LoVo (cell line): Measurements from ENCODE around the gene OSBPL3.

Experiments used
- DNase-seq: peaks from one replicate; pipeline ENCODE4 v3.0.0-alpha.2; 2016; ENCODE audit warnings: low spot score

OSBPL3 gene

GRCh38 chr7:24863626-24864025 lies 116.4 kb downstream of the OSBPL3 start:
- no peak for DNase-seq

- DNase-seq = no peak
These were observed 117.5 kb downstream of the OSBPL3 start for GRCh38 chr7:24862461-24862860.

- no peak for DNase-seq
These were observed 118.6 kb downstream of the OSBPL3 start for GRCh38 chr7:24861336-24861735.

DNA sequence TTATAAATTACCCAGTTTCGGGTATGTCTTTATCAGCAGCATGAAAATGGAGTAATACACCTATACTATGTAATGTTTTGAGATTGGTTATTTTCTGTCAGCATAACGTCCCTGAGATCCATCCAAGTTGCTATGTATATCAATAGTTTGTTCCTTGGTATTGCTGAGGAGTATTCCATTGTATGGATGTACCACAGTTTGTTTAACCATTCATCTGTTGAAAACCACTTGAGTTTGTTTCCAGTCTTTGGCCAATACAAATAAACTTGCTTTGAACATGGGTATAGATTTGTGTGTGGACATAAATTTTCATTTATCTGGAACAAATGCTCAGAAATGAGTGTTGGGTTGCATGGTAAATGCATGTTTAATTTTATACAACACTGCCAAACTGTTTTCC lies 119.4 kb downstream of the OSBPL3 start:
- DNase-seq = no peak

DNA sequence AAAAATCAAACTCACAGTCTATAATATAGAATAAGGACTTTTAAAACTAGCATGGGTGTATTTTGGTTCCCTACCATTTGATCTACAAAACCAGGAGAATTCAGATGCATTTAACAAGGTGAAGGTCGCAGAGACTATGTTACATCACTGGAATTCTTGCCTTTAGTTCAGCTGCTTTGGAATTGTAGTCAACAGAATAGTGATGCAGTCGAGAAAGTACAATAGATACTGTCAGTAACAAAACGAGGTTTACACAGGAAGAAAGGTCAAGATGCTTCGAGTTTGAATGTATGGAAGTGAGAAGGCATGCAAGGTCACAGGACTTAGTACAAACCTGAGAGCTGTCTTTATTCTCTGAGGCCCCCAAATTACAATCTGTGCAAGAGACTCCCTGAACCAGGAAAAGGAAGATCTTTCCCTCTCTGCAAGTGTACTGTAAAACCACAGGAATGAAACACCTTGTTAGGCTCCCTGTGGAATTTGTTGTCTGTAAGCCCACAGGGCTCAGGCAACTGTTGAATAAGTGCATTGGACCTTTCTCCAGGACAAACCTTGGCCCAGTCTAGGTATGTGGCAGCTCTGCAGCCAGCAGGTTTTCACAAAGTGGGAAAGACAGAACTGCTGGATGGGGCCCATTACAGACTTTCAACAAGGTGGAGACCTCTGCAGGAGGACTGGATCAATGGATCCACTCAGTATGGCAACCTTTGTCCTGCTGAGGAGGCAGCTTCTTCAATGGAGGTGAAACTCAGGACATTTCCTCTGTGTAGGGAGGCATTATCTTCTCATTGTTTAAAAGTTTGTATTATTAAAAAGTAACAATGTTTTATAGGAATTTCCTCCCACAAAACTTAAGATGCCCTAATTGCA lies 121.6 kb downstream of the OSBPL3 start:
- DNase-seq = no peak

- no peak for DNase-seq
These were observed 122.4 kb downstream of the OSBPL3 start for GRCh38 chr7:24857623-24858022.

DNA sequence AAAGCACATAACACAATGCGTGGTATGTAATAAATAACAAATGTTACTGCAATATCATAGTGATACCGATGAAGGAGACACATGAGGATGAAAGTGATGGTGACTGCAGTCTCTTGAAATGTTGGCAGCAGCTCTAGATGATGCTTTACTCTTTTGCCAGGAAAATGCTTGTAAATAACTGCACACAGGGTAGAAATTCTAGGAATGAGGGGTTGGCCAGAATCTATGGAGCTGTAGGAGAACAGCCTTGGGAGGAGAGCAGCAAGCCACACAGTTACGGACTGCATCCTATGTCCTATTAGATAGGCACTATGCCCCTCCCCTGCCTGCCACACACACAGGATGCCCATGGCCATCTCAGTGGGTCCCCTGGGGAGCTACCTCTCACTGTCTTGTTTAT lies 125.1 kb downstream of the OSBPL3 start:
- DNase-seq = peak; percentile 47

DNA sequence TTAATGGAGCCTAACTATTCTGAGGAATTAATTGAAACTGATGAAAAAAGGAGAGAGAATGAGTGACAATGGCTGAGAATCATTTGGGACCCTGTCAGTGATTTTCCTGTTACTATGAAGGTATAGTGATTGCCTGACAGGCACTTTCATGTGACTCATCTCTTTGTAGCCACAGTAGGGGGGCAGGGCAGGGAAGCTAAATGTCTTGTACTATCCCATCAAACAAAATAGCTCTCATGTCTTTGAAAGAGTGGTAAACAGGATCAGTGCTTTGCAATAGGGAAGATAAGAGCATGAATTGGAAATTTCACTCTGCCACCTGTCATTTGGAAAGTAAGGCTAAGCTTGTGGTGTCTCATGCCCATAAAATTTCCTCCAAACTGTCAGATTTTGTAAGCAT lies 128.2 kb downstream of the OSBPL3 start:
- DNase-seq = peak; percentile 17

DNA sequence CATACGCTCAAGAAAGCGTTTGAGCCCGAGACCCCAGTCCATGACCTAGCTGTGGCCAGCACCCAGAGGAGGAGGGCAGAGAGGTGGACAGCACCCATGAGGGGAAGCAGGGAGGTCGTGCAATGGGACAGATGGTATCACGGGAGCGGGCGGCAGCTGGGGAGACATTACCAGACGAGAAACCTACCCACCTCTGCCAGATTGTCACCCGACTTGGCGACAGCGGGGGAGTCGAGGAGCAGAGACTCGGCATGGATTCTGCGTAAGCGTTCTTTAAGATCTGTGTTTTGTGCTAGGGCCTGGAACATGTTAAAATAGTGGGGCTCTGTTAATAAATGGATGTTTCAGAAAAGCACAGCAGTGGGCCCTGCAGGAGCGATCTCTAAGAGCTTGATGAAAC lies 131.1 kb downstream of the OSBPL3 start:
- no peak for DNase-seq

DNA sequence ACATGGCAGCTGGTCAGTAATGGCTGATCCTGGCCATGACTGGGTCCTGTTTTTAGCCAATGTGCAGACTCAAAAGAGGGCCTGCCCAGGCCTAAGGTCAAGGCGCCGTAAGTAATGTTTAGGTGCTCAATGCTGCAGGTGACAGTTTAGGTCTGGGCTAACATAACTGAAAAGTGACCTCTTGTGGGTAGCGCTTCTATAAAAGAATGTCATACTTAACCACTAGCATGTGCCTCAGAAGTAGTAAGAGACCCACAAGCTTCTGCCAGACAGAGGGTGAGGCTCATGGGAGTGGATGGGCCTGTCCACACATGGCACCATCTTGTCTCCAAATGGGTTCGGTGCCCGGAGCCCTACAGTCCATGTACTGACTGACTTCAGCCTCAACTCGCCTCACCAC lies 132.2 kb downstream of the OSBPL3 start:
- DNase-seq = no peak

- no peak for DNase-seq
These were observed 136.1 kb downstream of the OSBPL3 start for GRCh38 chr7:24843821-24844434.

DNA sequence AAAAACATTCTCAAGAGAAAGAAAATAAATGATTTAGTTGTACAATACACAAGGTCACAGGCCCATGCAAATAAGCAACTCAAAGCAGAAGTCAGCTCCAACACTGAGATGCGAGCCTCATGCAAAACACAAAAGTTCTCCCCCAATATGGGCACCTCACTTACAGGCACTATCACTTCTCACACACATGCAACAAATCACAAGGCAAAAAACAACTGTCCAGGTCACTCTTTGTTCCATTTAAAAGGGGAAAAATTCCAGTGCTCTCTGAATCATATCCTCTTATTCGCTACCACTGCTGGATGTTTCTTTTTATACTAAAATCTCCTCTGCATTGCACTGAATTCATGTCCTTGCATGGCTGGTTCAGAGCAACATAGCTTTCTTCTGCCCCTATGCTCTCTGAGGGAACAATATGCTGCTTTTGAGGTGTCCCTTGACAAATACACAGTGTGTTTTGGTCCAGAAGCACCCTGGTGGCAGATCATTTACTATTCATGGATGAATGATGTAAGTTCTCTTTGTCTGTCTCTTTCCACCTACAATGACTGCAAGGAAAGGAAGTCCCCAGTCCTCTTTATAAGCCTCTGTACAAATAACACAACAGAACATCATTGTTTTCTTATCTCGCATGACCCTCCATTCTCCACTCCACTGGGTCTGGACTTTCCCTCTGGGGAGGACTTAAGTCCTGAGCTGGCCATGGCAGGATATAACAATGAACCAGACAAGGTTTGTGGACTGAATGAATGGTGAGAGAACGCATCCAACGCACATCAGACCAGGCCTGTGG lies 137.3 kb downstream of the OSBPL3 start:
- DNase-seq = no peak

GRCh38 chr7:24842029-24842428 lies 137.9 kb downstream of the OSBPL3 start:
- no peak for DNase-seq

- DNase-seq = no peak
These were observed 139.4 kb downstream of the OSBPL3 start for GRCh38 chr7:24840563-24840962.

GRCh38 chr7:24836084-24836483 lies 143.9 kb downstream of the OSBPL3 start:
- DNase-seq = no peak

DNA sequence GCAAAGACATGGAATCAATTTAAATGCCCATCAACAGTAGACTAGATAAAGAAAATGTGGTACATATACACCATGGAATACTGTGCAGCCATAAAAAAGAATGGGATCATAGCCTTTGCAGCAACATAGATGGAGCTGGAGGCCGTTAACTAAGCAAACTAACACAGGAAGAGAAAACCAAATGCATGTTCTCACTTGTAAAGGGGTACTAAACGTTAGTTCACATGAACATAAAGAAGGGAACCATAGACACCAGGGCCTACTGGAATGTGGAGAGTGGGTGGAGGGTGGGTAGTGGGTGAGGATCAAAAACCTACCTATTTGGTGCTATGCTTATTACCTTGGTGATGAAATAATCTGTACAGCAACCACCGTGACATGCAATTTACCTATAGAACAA lies 144.3 kb downstream of the OSBPL3 start:
- DNase-seq = no peak

DNA sequence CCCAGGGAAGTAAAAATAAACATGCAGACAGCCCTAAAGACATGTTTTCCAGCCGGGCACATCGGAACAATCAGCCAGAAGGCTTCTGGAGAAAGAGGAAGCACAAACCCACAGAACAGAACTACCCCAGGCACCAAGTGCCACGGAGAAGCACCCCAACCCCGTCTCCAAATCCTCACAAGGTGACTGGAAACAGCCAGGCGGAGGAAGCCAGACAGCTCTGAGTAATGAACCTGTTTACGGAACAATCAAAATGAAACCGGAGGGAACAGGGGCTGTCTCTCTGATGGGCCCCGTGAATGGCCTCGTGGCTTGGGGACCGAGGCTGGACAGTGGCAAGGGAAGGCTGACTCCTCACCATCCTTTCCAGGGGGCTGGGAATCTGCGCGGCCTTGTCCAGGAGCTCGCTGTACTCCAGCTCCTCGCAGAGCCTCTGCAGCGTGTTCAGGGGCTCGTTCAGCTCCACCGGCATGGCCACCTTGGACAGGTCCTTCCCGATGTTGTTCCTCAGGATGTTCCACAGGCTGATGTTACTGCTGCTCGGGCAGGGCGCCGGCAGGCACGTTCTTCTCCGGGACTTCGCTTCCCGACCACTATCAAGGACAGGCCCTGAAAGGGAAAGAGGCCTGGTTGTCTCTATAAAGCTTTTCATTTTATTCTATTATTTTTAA lies 145.7 kb downstream of the OSBPL3 start:
- no peak for DNase-seq

GRCh38 chr7:24833549-24833948 lies 146.4 kb downstream of the OSBPL3 start:
- no peak for DNase-seq

GRCh38 chr7:24831240-24831639 lies 148.7 kb downstream of the OSBPL3 start:
- DNase-seq = no peak

DNA sequence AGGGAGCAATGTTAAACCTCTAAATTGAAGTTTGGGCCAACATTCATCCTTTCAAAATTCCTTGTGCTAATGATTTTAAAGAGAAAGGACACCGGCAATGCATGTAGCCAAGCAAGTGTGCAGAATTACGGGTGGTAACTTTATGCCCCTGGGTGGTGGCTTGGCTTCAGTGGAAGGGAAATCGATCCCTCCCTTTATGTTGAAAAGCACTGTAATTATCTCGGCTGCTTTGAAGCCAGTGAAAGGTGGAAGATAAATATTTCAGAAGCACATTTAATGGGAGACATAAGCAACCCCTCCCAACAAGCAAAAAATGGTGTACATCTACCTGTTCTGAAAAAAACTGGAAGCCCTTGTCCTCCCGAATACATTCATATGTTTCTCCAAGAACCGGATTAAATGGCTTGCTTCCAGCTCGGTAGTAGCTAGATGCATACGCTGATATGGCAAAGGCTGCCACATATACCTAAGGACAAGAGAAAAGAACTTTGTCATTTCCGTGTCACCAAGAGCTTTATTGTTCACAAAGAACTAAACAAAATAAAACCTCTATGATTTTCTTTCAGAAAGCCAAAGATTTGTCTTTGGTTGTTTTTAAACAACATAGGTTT lies 149.4 kb downstream of the OSBPL3 start:
- DNase-seq = no peak

DNA sequence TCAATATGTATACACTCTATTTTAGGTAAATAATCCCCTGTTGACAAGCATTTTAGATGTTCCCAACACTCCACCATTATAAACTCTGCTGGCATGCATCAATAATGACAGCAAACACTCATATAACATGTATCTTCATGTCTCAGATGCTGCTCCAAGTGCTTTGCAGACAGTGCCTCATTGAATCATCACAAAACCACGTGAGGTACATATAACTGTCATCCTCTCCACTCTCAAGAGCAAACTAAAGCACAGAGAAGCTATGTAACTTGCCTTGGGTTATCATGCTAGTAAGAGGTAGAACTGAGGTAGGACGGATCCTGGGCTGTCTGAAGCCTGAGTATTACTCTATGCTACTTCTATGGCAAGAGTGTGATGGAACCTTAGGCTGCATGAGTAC lies 150.2 kb downstream of the OSBPL3 start:
- DNase-seq = no peak
